GM23248 (cell line): ENCODE data around the gene POLR1H.

Source experiments
- EZH2 ChIP-seq: fragments of 200-600 bp; sonication (generic); IDR thresholded peaks from 2 replicates; pipeline ENCODE4 v1.6.1; 2018; ENCODE audit warnings: antibody characterized with exemption, mild to moderate bottlenecking; ENCODE audit not compliant: insufficient read depth, poor library complexity, severe bottlenecking
- EZH2phosphoT487 ChIP-seq: fragments of 200-600 bp; sonication (generic); IDR thresholded peaks from 2 replicates; pipeline ENCODE4 v1.6.1; 2018; ENCODE audit warnings: antibody characterized with exemption, moderate library complexity, mild to moderate bottlenecking, low read depth; ENCODE audit not compliant: insufficient read depth

GRCh38 chr6:30029588-30029987 is 31.5 kb upstream of the POLR1H start:
- TF ChIP-seq EZH2phosphoT487 (no peak), EZH2 (no peak)
